Lower lobe of right lung (tissue), 2 donors: Measurements from ENCODE around the gene SOS1. TPM values are rescaled to one million over a fixed set of nuclear protein-coding genes. Genes with fewer than 3 reads are reported as not detected.
A peak's percentile ranks its signal among the peaks of the same experiment; 100 is the strongest.

Experiments used
- ATAC-seq, 2 donors: fragments of 200-7000 bp; cut with Tn5 transposase; one replicate each; pipeline ENCODE4 v1.9.1; 2020 to 2022; ENCODE audit warnings: mild to moderate bottlenecking in 2 of 2, moderate library complexity in 2 of 2
- DNase-seq: peaks from one replicate; pipeline ENCODE4 v3.0.0-alpha.2; 2020
- H3K27ac ChIP-seq: fragments of 200-600 bp; one replicate; pipeline ENCODE4 v1.8.0; 2022
- H3K27me3 ChIP-seq: fragments of 200-600 bp; one replicate; pipeline ENCODE4 v1.8.0; 2022; ENCODE audit warnings: low read depth
- H3K36me3 ChIP-seq: fragments of 200-600 bp; one replicate; pipeline ENCODE4 v1.8.0; 2022; ENCODE audit warnings: mild to moderate bottlenecking
- H3K4me1 ChIP-seq: fragments of 200-600 bp; one replicate; pipeline ENCODE4 v1.8.0; 2022
- H3K4me3 ChIP-seq: fragments of 200-600 bp; one replicate; pipeline ENCODE4 v1.8.0; 2022; ENCODE audit warnings: mild to moderate bottlenecking
- H3K9me3 ChIP-seq: fragments of 200-600 bp; one replicate; pipeline ENCODE4 v1.8.0; 2022
- intact Hi-C: fragments of 100-400 bp; cut with DNase I; formaldehyde crosslinking; loops from one replicate; pipeline ENCODE4 v1.11.0; 2022
- total RNA-seq: library from RNA; stranded (reverse); fragmentation: NEBNext Ultra II Directional; extraction: Animal tissue kit (Norgen Biotek cat#: 25700); gene quantifications from one replicate; pipeline ENCODE4 v1.2.1, GENCODE V29; 2021
- TF ChIP-seq, protein P1 (sequence below): fragments of 200-600 bp; IDR thresholded peaks from one replicate; pipeline ENCODE4 v1.8.0; 2022; ENCODE audit warnings: antibody characterized with exemption, mild to moderate bottlenecking
- donor health status: DM: no; HTN: yes; CAD: no; lungs with severe emphysema.

The SOS1 gene
- total RNA-seq, 1 donor from 2014 or later = 43.6 TPM

DNA sequence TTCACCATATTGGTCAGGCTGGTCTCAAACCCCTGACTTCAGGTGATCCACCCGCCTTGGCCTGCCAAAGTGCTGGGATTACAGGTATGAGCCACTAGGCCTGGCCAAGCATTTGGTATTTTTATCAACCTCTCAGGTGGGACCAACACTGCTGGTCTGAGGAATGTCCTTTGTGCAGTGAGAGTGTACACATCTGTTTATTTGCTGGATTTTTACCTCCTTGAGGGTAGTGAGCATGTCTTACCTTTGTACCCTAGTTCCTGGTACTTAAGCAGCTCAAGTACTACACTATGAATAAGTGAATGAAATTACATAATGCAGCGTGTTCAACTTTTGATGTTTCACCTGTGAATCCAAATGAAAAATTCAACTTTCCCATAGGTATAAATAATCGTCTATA is 29.8 kb downstream of the SOS1 start:
- DNase-seq (no peak), ATAC-seq (peak; percentile 61 to 64)
- Histone ChIP-seq H3K9me3 (no peaks in the 10 kb centered on the region), H3K27ac (no peak overlapping the region), H3K4me1 (peaks cover 32% of the 10 kb centered on the region), H3K4me3 (no peak overlapping the region), H3K27me3 (no peaks in the 10 kb centered on the region), H3K36me3 (no peaks in the 10 kb centered on the region)
- intact Hi-C loops = no loop called here
- TF ChIP-seq, protein P1, sequence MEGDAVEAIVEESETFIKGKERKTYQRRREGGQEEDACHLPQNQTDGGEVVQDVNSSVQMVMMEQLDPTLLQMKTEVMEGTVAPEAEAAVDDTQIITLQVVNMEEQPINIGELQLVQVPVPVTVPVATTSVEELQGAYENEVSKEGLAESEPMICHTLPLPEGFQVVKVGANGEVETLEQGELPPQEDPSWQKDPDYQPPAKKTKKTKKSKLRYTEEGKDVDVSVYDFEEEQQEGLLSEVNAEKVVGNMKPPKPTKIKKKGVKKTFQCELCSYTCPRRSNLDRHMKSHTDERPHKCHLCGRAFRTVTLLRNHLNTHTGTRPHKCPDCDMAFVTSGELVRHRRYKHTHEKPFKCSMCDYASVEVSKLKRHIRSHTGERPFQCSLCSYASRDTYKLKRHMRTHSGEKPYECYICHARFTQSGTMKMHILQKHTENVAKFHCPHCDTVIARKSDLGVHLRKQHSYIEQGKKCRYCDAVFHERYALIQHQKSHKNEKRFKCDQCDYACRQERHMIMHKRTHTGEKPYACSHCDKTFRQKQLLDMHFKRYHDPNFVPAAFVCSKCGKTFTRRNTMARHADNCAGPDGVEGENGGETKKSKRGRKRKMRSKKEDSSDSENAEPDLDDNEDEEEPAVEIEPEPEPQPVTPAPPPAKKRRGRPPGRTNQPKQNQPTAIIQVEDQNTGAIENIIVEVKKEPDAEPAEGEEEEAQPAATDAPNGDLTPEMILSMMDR = no peak

DNA sequence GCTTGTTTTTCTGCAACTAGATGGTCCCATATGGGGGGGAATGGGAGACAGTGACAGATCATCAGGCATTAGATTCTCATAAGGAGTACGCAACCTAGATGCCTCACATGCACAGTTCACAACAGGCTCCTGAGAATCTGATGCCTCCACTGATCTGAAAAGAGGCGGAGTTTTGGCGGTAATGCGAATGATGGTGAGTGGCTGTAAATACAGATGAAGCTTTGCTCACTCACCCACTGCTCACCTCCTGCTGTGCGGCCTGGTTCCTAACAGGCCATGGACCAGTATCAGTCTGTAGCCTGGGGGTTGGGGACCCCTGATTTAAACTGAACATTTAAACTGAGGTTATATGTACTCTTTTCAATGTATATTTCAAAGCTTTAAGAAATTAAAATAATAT is 40.7 kb downstream of the SOS1 start:
- ATAC-seq = no peak
- intact Hi-C loops = no loop called here
- Histone ChIP-seq H3K4me3 (no peak overlapping the region), H3K4me1 (peaks cover 13% of the 10 kb centered on the region), H3K27ac (no peak overlapping the region), H3K27me3 (no peaks in the 10 kb centered on the region), H3K36me3 (no peaks in the 10 kb centered on the region), H3K9me3 (no peaks in the 10 kb centered on the region)
- no peak for DNase-seq
- TF ChIP-seq, protein P1 = no peak

DNA sequence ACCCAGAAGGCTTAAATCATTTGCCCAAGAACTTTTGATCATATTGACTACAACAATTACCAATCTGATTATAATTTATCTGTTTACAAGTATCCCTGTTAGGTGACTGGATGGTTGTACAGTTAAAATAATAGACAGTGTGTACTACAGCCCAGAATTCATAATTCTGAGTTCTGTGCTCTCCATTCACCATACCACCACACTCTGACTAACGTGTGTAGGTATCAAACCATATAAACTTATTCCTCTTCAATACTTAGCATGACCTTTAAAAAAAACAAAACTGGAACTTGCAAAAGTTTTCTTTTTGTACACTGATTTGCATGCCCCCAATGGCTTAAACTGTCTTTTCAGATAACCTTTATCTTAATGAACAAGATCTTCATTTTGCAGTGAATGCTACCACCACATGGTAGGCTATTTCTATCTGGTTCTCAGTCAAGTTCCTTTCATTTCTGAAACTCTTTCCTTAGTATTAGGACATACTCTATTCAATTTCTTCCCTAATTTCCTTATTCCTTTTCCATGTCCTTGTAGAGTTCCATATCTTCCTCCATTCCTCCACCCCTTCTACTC is 50.9 kb downstream of the SOS1 start:
- Histone ChIP-seq H3K4me1 (no peaks in the 10 kb centered on the region), H3K9me3 (no peaks in the 10 kb centered on the region), H3K27me3 (no peaks in the 10 kb centered on the region), H3K36me3 (peaks cover 16% of the 10 kb centered on the region), H3K27ac (no peak overlapping the region), H3K4me3 (no peak overlapping the region)
- intact Hi-C loops = no loop called here
- DNase-seq (no peak), ATAC-seq (no peak)
- TF ChIP-seq, protein P1 = no peak

DNA sequence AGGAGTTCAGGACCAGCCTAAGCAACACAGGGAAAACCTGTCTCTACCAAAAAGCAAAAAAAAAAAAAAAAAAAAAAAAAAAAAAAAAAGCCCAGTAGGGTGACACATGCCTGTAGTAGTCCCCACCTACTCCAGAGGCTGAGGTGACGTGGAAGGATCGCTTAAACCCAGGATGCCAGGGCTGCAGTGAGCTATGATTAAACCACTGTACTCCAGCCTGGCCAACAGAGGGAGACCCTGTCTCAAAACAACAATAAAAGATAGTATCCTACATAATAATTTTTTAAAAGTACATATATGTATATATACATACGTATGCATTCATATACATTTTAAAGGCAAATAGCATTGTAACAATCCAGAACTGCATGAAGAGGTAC is 51.7 kb downstream of the SOS1 start:
- H3K27me3 ChIP-seq = no peaks in the 10 kb centered on the region
- H3K9me3 ChIP-seq = no peaks in the 10 kb centered on the region
- TF ChIP-seq, protein P1 = no peak
- no peak for ATAC-seq
- DNase-seq = no peak
- peaks cover 17% of the 10 kb centered on the region for H3K36me3 ChIP-seq
- intact Hi-C loops = no loop called here
- no peaks in the 10 kb centered on the region for H3K4me1 ChIP-seq
- H3K27ac ChIP-seq = no peak overlapping the region
- H3K4me3 ChIP-seq = no peak overlapping the region

DNA sequence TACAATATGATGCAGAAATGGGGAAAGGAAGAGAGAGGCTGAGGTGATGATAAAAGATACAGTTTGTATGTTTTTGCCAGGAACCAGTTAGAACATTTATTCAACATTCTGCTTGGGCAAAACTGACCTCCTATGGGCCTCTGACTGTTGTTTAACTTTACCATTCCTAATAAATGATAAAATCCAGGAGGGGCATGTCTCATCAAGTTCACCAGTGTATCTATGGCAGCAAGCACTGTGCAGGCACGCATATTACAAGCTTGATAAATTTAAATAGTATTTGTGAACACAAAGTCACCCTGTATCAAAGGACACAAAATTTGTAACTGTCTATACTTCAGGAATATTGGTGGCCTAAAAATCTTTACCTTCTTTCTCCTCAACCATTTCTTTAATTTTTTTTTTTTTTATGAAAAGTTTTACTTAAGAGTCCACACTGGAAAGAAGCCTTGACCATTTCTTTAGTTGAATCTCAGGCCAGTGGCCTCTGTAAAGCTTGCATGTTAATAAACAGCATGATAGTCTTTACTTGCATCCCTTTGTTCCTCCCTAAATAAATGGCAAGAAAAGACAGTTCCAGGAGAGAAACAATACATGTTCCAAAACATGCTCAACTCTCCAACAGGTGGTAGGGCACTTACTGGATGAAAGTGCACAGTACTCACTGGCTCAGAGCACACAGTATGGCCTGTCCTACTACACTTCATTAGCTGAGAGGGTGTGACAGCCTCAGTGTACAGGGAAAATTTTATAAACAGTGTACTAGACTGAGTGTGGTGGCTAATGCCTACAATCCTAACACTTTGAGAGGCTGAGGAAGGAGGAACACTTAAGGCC is 52.3 kb downstream of the SOS1 start:
- H3K27ac ChIP-seq = no peak overlapping the region
- no peaks in the 10 kb centered on the region for H3K27me3 ChIP-seq
- intact Hi-C loops = no loop called here
- no peaks in the 10 kb centered on the region for H3K9me3 ChIP-seq
- H3K4me1 ChIP-seq = no peaks in the 10 kb centered on the region
- no peak for DNase-seq
- ATAC-seq = no peak
- TF ChIP-seq, protein P1 = no peak
- H3K4me3 ChIP-seq = no peak overlapping the region
- H3K36me3 ChIP-seq = peaks cover 17% of the 10 kb centered on the region
